ENCODE data around the gene KIAA1328. TPM values are rescaled to one million over a fixed set of nuclear protein-coding genes. Genes with fewer than 3 reads are reported as not detected.
"Not testable (repeated sequence)": the region's sequence is repeated elsewhere in the genome, so short reads cannot be mapped to it uniquely, and the experiment has no call there.

The KIAA1328 gene
- total and polyA plus RNA-seq, 3 donors from 2014 or later, result 19.9 to 48.7 (median 35.0) TPM

- Histone ChIP-seq H3K27ac (no peak overlapping the region), H3K36me3 (ENCODE audit: low read depth, missing control alignments) (no peaks in the 10 kb centered on the region), H3K27me3 (no peaks in the 10 kb centered on the region), H3K9me3 (no peaks in the 10 kb centered on the region), H3K4me1 (no peaks in the 10 kb centered on the region), H3K4me3 (no peak overlapping the region)
- WGBS, 2 donors, result 90 to 93% methylated on average over 3 of the region's 3 CpGs
- TF ChIP-seq POLR2A (IDR thresholded peaks at IDR 0.05), result no peak
- no peak for TF ChIP-seq CTCF (IDR thresholded peaks at IDR 0.05)
- no peak for DNase-seq
- intact Hi-C loops (cut with DNase I; ENCODE audit: low total_unique reads), result no loop called here
These were observed 70.4 kb downstream of the KIAA1328 start for GRCh38 chr18:36899289-36899688.

GRCh38 chr18:36900466-36900865 is 71.5 kb downstream of the KIAA1328 start:
- no peak overlapping the region for H3K4me3 ChIP-seq
- intact Hi-C loops (cut with DNase I; ENCODE audit: low total_unique reads), result no loop called here
- 96 to 98% methylated on average over 4 of the region's 4 CpGs for WGBS, 2 donors
- H3K9me3 ChIP-seq, result no peaks in the 10 kb centered on the region
- no peak overlapping the region for H3K27ac ChIP-seq
- DNase-seq, result no peak
- H3K4me1 ChIP-seq, result no peaks in the 10 kb centered on the region
- TF ChIP-seq POLR2A (IDR thresholded peaks at IDR 0.05) (no peak), CTCF (IDR thresholded peaks at IDR 0.05) (no peak)
- no peaks in the 10 kb centered on the region for H3K27me3 ChIP-seq
- H3K36me3 ChIP-seq (ENCODE audit: low read depth, missing control alignments), result no peaks in the 10 kb centered on the region

- Histone ChIP-seq H3K36me3 (ENCODE audit: low read depth, missing control alignments) (no peaks in the 10 kb centered on the region), H3K9me3 (no peaks in the 10 kb centered on the region), H3K27me3 (no peaks in the 10 kb centered on the region), H3K4me3 (no peak overlapping the region), H3K27ac (no peak overlapping the region), H3K4me1 (no peaks in the 10 kb centered on the region)
- intact Hi-C loops (cut with DNase I; ENCODE audit: low total_unique reads), result no loop called here
- DNase-seq, result no peak
- TF ChIP-seq POLR2A (IDR thresholded peaks at IDR 0.05) (no peak), CTCF (IDR thresholded peaks at IDR 0.05) (no peak)
- 73 to 84% methylated on average over 1 of the region's 1 CpG for WGBS, 2 donors
These were observed 72.4 kb downstream of the KIAA1328 start for GRCh38 chr18:36901277-36901701.

- no peaks in the 10 kb centered on the region for H3K4me1 ChIP-seq
- DNase-seq, result no peak
- WGBS, 2 donors, result 60 to 94% methylated on average over 3 of the region's 3 CpGs
- no peaks in the 10 kb centered on the region for H3K27me3 ChIP-seq
- intact Hi-C loops (cut with DNase I; ENCODE audit: low total_unique reads), result no loop called here
- no peaks in the 10 kb centered on the region for H3K36me3 ChIP-seq (ENCODE audit: low read depth, missing control alignments)
- H3K4me3 ChIP-seq, result no peak overlapping the region
- H3K27ac ChIP-seq, result no peak overlapping the region
- TF ChIP-seq CTCF (IDR thresholded peaks at IDR 0.05) (no peak), POLR2A (IDR thresholded peaks at IDR 0.05) (no peak)
- H3K9me3 ChIP-seq, result no peaks in the 10 kb centered on the region
These were observed 74.4 kb downstream of the KIAA1328 start for GRCh38 chr18:36903215-36903928.

- Histone ChIP-seq H3K4me3 (no peak overlapping the region), H3K27me3 (no peaks in the 10 kb centered on the region), H3K4me1 (no peaks in the 10 kb centered on the region), H3K27ac (no peak overlapping the region), H3K36me3 (ENCODE audit: low read depth, missing control alignments) (no peaks in the 10 kb centered on the region), H3K9me3 (no peaks in the 10 kb centered on the region)
- intact Hi-C loops (cut with DNase I; ENCODE audit: low total_unique reads), result no loop called here
- no peak for DNase-seq
- TF ChIP-seq CTCF (IDR thresholded peaks at IDR 0.05) (no peak), POLR2A (IDR thresholded peaks at IDR 0.05) (no peak)
These were observed 76.6 kb downstream of the KIAA1328 start for GRCh38 chr18:36905571-36905970.

GRCh38 chr18:36909282-36909681 is 80.4 kb downstream of the KIAA1328 start:
- H3K27ac ChIP-seq; H3K36me3 ChIP-seq (ENCODE audit: low read depth, missing control alignments); H3K9me3 ChIP-seq; H3K4me1 ChIP-seq; intact Hi-C loops (cut with DNase I; ENCODE audit: low total_unique reads); H3K4me3 ChIP-seq; DNase-seq; H3K27me3 ChIP-seq: not testable (repeated sequence)
- WGBS, 2 donors, result 93 to 98% methylated on average over 4 of the region's 4 CpGs
